ENCODE measurements around the gene CDH4. TPM values are rescaled to one million over a fixed set of nuclear protein-coding genes. Genes with fewer than 3 reads are reported as not detected.

CDH4 gene
- total and polyA plus RNA-seq, 2 of the 4 experiments (the other 2 are of a cell fraction): 1.6 to 3.5 TPM

- WGBS, 2 experiments (ENCODE audit: extremely low coverage in 2 of 2, insufficient read length in 1 of 2): 89% methylated on average over 5 of the region's 13 CpGs; no CpG with 5 or more reads in 1 of the 2 experiments
- in situ Hi-C loops (cut with MboI; ENCODE audit: low sequenced_read_pairs): no loop called here
Measured at GRCh38 chr20:61595216-61595615, 343.2 kb downstream of the CDH4 start.

More at GRCh38 chr20:61595216-61595615, 343.2 kb downstream of the CDH4 start:
- no peaks in the 10 kb centered on the region for H3K79me1 ChIP-seq (ENCODE audit: low read depth in 1 of 2, low read length in 2 of 2)
- H3K4ac ChIP-seq (ENCODE audit: low read depth, low read length): no peak overlapping the region
- no peak overlapping the region for H4K8ac ChIP-seq (ENCODE audit: low read depth in 2 of 2, low read length in 2 of 2)
- H3K4me1 ChIP-seq (ENCODE audit: control insufficient read depth, insufficient read depth, low read length): no peaks in the 10 kb centered on the region
- intact Hi-C loops (cut with micrococcal nuclease) (no loop called here), dilution Hi-C loops (cut with HindIII; ENCODE audit: low sequenced_read_pairs, unreplicated experiment) (no loop called here)
- DNase-seq (no peak), ATAC-seq (ENCODE audit: low read depth) (no peak)
- no peaks in the 10 kb centered on the region for H3K9me1 ChIP-seq (ENCODE audit: insufficient read depth, low read length)
- H3K36me3 ChIP-seq (ENCODE audit: control insufficient read depth, insufficient read depth, low read length): no peaks in the 10 kb centered on the region
- H3K18ac ChIP-seq (ENCODE audit: low read depth, low read length): no peak overlapping the region
- ChIA-PET CTCF (no interaction called here), POLR2A (ENCODE audit: unreplicated experiment) (interaction anchor here (0.6 kb wide), 1 partner anchor 36 kb away, joined by 3 read pairs; no protein-coding TSS in a partner anchor)
- no peak overlapping the region for H3K4me3 ChIP-seq (ENCODE audit: insufficient read depth, low read depth, low read length)
- no peak overlapping the region for H2BK15ac ChIP-seq (ENCODE audit: low read depth, low read length)
- no peak overlapping the region for H2AFZ ChIP-seq (replicated peaks; ENCODE audit: low read length, poor library complexity)
- H3K14ac ChIP-seq (replicated peaks; ENCODE audit: low read depth, low read length): no peak overlapping the region
- H3K56ac ChIP-seq (ENCODE audit: extremely low read depth, insufficient read depth, low read length): no peak overlapping the region
- H3K4me2 ChIP-seq (ENCODE audit: low read depth, low read length): no peak overlapping the region
- no peak overlapping the region for H4K91ac ChIP-seq (ENCODE audit: insufficient read depth, low read depth, low read length)
- H3K27me3 ChIP-seq (ENCODE audit: control insufficient read depth, insufficient read depth, low read length): no peaks in the 10 kb centered on the region
- no peak overlapping the region for H2AK9ac ChIP-seq (replicated peaks; ENCODE audit: low read depth, low read length, poor library complexity)
- H4K20me1 ChIP-seq (ENCODE audit: insufficient read depth, low read length): no peaks in the 10 kb centered on the region
- TF ChIP-seq MAFK (IDR thresholded peaks at IDR 0.05; ENCODE audit: low read depth, low read length) (no peak), RAD21 (IDR thresholded peaks at IDR 0.05; ENCODE audit: low read length) (no peak), MAZ (IDR thresholded peaks at IDR 0.05; ENCODE audit: borderline replicate concordance, low read depth, low read length) (no peak), POLR2A (IDR thresholded peaks at IDR 0.05; ENCODE audit: low read depth, low read length) (no peak), SMC3 (IDR thresholded peaks at IDR 0.05; ENCODE audit: low read depth, low read length) (no peak), RCOR1 (IDR thresholded peaks at IDR 0.05; ENCODE audit: insufficient replicate concordance, low read length) (no peak), FOS (IDR thresholded peaks at IDR 0.05; ENCODE audit: low read depth, low read length) (no peak), RFX5 (IDR thresholded peaks at IDR 0.05; ENCODE audit: low read depth, low read length) (no peak), BHLHE40 (IDR thresholded peaks at IDR 0.05; ENCODE audit: low read depth, low read length) (no peak), CEBPB (IDR thresholded peaks at IDR 0.05; ENCODE audit: low read depth, low read length) (no peak), CHD1 (IDR thresholded peaks at IDR 0.05; ENCODE audit: low read depth, low read length) (no peak), CTCF (conservative IDR thresholded peaks at IDR 0.05; ENCODE audit: low read depth, low read length) (no peak), MXI1 (IDR thresholded peaks at IDR 0.05; ENCODE audit: borderline replicate concordance, low read depth, low read length) (no peak)
- TF ChIP-seq, protein P1, sequence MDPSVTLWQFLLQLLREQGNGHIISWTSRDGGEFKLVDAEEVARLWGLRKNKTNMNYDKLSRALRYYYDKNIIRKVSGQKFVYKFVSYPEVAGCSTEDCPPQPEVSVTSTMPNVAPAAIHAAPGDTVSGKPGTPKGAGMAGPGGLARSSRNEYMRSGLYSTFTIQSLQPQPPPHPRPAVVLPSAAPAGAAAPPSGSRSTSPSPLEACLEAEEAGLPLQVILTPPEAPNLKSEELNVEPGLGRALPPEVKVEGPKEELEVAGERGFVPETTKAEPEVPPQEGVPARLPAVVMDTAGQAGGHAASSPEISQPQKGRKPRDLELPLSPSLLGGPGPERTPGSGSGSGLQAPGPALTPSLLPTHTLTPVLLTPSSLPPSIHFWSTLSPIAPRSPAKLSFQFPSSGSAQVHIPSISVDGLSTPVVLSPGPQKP (IDR thresholded peaks at IDR 0.05; ENCODE audit: borderline replicate concordance, low read depth, low read length): no peak
- H3K9ac ChIP-seq (ENCODE audit: low read depth, low read length): no peak overlapping the region
- H2BK20ac ChIP-seq (ENCODE audit: low read depth, low read length): no peak overlapping the region
- H2BK5ac ChIP-seq (ENCODE audit: low read depth, low read length, poor library complexity, severe bottlenecking): no peak overlapping the region
- H3K27ac ChIP-seq (ENCODE audit: insufficient read depth, low read length): no peak overlapping the region
- no peak overlapping the region for H4K5ac ChIP-seq (ENCODE audit: low read depth, low read length)
- peaks cover 38% of the 10 kb centered on the region for H3K9me3 ChIP-seq (ENCODE audit: control insufficient read depth, insufficient read depth, low read length)
- H3K23ac ChIP-seq (ENCODE audit: low read depth, low read length): no peak overlapping the region
- no TSS peak for BruUV-seq (replicated peaks)
- H2BK120ac ChIP-seq (ENCODE audit: low read depth, low read length): no peak overlapping the region
- no peak overlapping the region for H2AK5ac ChIP-seq (ENCODE audit: low read depth, low read length)

Measured in IMR-90 (cell line).